ENCODE data around the gene EDIL3. TPM values are rescaled to one million over a fixed set of nuclear protein-coding genes. Genes with fewer than 3 reads are reported as not detected.
"Not testable (repeated sequence)": the region's sequence is repeated elsewhere in the genome, so short reads cannot be mapped to it uniquely, and the experiment has no call there.

The EDIL3 gene
- total RNA-seq, 2 experiments from 2014 or later, result not detected

- Histone ChIP-seq H3K4me2 (ENCODE audit: low read length) (no peak overlapping the region), H3K9me2 (ENCODE audit: insufficient read depth, low read length) (no peaks in the 10 kb centered on the region), H3K9me3 (ENCODE audit: low read length) (no peaks in the 10 kb centered on the region), H3K27ac (ENCODE audit: low read depth, low read length, poor library complexity, severe bottlenecking) (no peak overlapping the region), H3K36me3 (ENCODE audit: insufficient read depth, low read length) (no peaks in the 10 kb centered on the region), H3K4me3 (ENCODE audit: low read depth, low read length, poor library complexity, severe bottlenecking) (no peak overlapping the region), H4K20me1 (ENCODE audit: insufficient read depth, low read length) (no peaks in the 10 kb centered on the region), H2AFZ (ENCODE audit: low read length) (no peak overlapping the region), H3K4me1 (ENCODE audit: insufficient read depth, low read length, poor library complexity, severe bottlenecking) (no peaks in the 10 kb centered on the region), H3K79me2 (ENCODE audit: insufficient read depth, low read depth, low read length) (no peaks in the 10 kb centered on the region)
- no peak for DNase-seq (ENCODE audit: low spot score)
- ChIA-PET POLR2A (interaction anchor here (1.4 kb wide), 1 partner anchor 19 kb away, joined by 3 read pairs; no protein-coding TSS in a partner anchor), CTCF (ENCODE audit: unreplicated experiment) (no interaction called here)
- intact Hi-C loops (cut with micrococcal nuclease; ENCODE audit: unreplicated experiment), result no loop called here
- TF ChIP-seq CTCF (conservative IDR thresholded peaks at IDR 0.05; ENCODE audit: low read length) (no peak), EZH2phosphoT487 (IDR thresholded peaks at IDR 0.05; ENCODE audit: borderline replicate concordance, low read depth, low read length) (no peak)
- BruUV-seq (replicated peaks), result no TSS peak
Measured at GRCh38 chr5:84032324-84032723, 352.4 kb downstream of the EDIL3 start.

DNA sequence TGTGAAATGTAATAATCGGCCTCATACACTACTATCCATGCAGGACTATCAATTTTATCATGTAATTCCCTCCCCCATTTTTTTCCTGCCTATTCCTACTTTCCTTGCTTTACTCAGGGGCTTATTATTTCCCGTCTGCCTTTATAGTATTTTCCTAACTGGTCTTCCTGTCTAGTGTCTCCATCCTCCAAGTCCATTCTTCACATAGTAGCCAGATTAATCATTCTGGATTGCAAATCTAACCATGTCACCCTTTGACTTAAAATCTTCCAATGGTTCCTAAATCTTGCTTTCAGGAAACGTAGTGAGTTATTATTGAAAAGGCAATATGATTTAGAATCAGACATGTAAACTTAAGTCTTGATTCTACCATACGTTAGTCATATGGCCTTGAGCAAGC lies 356.6 kb downstream of the EDIL3 start:
- no peak overlapping the region for H3K27ac ChIP-seq (ENCODE audit: low read depth, low read length, poor library complexity, severe bottlenecking)
- no peaks in the 10 kb centered on the region for H4K20me1 ChIP-seq (ENCODE audit: insufficient read depth, low read length)
- no peaks in the 10 kb centered on the region for H3K36me3 ChIP-seq (ENCODE audit: insufficient read depth, low read length)
- no peak overlapping the region for H3K4me3 ChIP-seq (ENCODE audit: low read depth, low read length, poor library complexity, severe bottlenecking)
- no peak for DNase-seq (ENCODE audit: low spot score)
- ChIA-PET POLR2A (no interaction called here), CTCF (ENCODE audit: unreplicated experiment) (no interaction called here)
- TF ChIP-seq CTCF (conservative IDR thresholded peaks at IDR 0.05; ENCODE audit: low read length) (no peak), EZH2phosphoT487 (IDR thresholded peaks at IDR 0.05; ENCODE audit: borderline replicate concordance, low read depth, low read length) (no peak)
- H3K9me3 ChIP-seq (ENCODE audit: low read length), result no peaks in the 10 kb centered on the region
- BruUV-seq (replicated peaks), result no TSS peak
- H3K4me2 ChIP-seq (ENCODE audit: low read length), result no peak overlapping the region
- no peak overlapping the region for H2AFZ ChIP-seq (ENCODE audit: low read length)
- H3K9me2 ChIP-seq (ENCODE audit: insufficient read depth, low read length), result no peaks in the 10 kb centered on the region
- no peaks in the 10 kb centered on the region for H3K79me2 ChIP-seq (ENCODE audit: insufficient read depth, low read depth, low read length)
- intact Hi-C loops (cut with micrococcal nuclease; ENCODE audit: unreplicated experiment), result no loop called here
- no peaks in the 10 kb centered on the region for H3K4me1 ChIP-seq (ENCODE audit: insufficient read depth, low read length, poor library complexity, severe bottlenecking)

- H3K36me3 ChIP-seq (ENCODE audit: insufficient read depth, low read length); H2AFZ ChIP-seq (ENCODE audit: low read length); intact Hi-C loops (cut with micrococcal nuclease; ENCODE audit: unreplicated experiment); CTCF ChIA-PET (ENCODE audit: unreplicated experiment); H3K9me3 ChIP-seq (ENCODE audit: low read length); H3K4me1 ChIP-seq (ENCODE audit: insufficient read depth, low read length, poor library complexity, severe bottlenecking); DNase-seq (ENCODE audit: low spot score); H3K4me3 ChIP-seq (ENCODE audit: low read depth, low read length, poor library complexity, severe bottlenecking); H3K79me2 ChIP-seq (ENCODE audit: insufficient read depth, low read depth, low read length); H4K20me1 ChIP-seq (ENCODE audit: insufficient read depth, low read length); POLR2A ChIA-PET; H3K9me2 ChIP-seq (ENCODE audit: insufficient read depth, low read length); BruUV-seq (replicated peaks); H3K4me2 ChIP-seq (ENCODE audit: low read length); H3K27ac ChIP-seq (ENCODE audit: low read depth, low read length, poor library complexity, severe bottlenecking): not testable (repeated sequence)
Measured at GRCh38 chr5:84018521-84018920, 366.2 kb downstream of the EDIL3 start.
